Retinal pigment epithelial cell (primary cell): ENCODE data around the gene VPS26A.

Experiments used
- DNase-seq: peaks from one replicate; pipeline ENCODE4 v3.0.0-alpha.2; 2010; ENCODE audit warnings: low read depth
- H3K4me3 ChIP-seq: 2 replicates; pipeline ENCODE4 v1.5.1; 2011; ENCODE audit warnings: mild to moderate bottlenecking, low read length, control low read depth, moderate library complexity
- TF ChIP-seq, protein P1 (sequence below): conservative IDR thresholded peaks from 2 replicates; pipeline ENCODE4 v1.5.1; 2011; ENCODE audit warnings: low read depth, low read length, control low read depth, inconsistent platforms

Gene VPS26A

GRCh38 chr10:69092959-69093850 is 30.8 kb upstream of the VPS26A start:
- no peak overlapping the region for H3K4me3 ChIP-seq
- TF ChIP-seq, protein P1, sequence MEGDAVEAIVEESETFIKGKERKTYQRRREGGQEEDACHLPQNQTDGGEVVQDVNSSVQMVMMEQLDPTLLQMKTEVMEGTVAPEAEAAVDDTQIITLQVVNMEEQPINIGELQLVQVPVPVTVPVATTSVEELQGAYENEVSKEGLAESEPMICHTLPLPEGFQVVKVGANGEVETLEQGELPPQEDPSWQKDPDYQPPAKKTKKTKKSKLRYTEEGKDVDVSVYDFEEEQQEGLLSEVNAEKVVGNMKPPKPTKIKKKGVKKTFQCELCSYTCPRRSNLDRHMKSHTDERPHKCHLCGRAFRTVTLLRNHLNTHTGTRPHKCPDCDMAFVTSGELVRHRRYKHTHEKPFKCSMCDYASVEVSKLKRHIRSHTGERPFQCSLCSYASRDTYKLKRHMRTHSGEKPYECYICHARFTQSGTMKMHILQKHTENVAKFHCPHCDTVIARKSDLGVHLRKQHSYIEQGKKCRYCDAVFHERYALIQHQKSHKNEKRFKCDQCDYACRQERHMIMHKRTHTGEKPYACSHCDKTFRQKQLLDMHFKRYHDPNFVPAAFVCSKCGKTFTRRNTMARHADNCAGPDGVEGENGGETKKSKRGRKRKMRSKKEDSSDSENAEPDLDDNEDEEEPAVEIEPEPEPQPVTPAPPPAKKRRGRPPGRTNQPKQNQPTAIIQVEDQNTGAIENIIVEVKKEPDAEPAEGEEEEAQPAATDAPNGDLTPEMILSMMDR: peak; percentile 74
- peak; percentile 55 for DNase-seq

- no peak for DNase-seq
- TF ChIP-seq, protein P1: peak; percentile 27
- H3K4me3 ChIP-seq: no peak overlapping the region
Measured at GRCh38 chr10:69093933-69094332, 30.0 kb upstream of the VPS26A start.

- TF ChIP-seq, protein P1: no peak
Measured at GRCh38 chr10:69096045-69096444, 27.9 kb upstream of the VPS26A start.

GRCh38 chr10:69097729-69098128 is 26.2 kb upstream of the VPS26A start:
- H3K4me3 ChIP-seq: no peak overlapping the region
- DNase-seq: no peak
- TF ChIP-seq, protein P1: no peak

More at GRCh38 chr10:69096045-69096444, 27.9 kb upstream of the VPS26A start:
- no peak for DNase-seq
- no peak overlapping the region for H3K4me3 ChIP-seq

DNA sequence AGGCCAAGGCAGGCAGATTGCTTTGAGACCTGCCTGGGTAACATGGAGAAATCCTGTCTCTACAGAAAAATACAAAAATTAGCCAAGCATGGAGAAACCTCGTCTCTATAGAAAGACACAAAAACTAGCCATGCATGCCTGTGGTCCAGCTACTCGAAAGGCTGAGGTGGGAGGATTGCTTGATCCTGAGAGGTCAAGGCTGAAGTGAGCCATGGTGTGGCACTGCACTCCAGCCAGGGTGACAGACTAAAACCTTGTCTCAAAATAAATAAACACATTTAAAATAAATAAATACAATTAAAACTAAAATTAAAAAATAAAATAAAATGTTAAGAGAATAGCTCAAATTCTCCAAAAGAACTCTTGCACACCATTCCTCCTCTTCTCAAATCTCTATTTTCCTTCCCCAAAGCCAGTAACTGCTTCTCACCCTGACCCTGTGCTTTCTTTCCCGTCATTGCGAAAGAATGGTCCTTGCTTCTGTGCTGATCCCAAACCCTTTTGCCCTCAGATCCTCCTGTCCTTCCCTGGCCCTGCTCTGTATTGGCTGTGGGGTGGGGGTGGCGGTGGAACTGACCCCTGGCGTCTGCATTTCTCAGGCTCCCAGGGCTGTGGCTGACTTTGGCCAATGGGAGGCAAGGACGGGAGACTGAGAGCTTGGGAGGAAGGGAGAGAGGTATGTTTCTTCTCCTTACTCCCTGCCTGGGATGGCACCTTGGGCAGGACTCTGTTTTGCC is 23.7 kb upstream of the VPS26A start:
- TF ChIP-seq, protein P1: no peak
- no peak overlapping the region for H3K4me3 ChIP-seq
- no peak for DNase-seq

DNA sequence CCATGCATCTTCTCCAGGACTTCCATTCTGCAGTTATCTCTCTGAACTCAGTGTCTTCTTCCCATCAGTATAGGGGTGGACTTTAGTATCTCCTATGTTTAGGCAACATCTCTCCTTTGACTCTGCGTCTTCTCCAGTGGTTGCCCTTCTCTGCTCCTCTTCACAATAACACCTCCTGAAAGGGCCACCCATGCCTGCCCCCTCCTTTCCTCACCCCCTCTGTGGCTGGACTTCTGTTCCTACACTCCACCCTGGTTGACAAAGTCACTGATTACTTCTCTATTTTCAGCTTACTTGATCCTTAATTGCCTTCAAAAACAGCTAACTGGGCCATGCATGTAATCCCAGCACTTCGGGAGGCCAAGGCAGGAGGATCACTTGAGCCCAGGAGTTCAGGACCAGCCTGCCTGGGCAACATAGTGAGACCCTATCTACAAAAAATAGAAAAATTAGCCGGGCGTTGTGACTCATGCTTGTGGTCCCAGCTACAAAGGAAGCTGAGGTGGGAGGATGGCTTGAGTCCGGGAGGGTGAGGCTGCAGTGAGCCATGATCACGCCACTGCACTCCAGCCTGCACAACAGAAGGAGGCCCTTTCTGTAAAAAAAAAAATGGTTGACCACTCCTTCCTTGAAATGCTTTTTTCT is 22.4 kb upstream of the VPS26A start:
- H3K4me3 ChIP-seq: no peak overlapping the region
- TF ChIP-seq, protein P1: no peak
- DNase-seq: no peak
